Dendritic cell treated with granulocyte-macrophage colony-stimulating factor and Interleukin-4, amounts not matched to agents 40 ng/mL and 50 ng/mL, for 4 days (primary cell): ENCODE results near the gene ZNF773.
"Not testable (repeated sequence)": the region's sequence is repeated elsewhere in the genome, so short reads cannot be mapped to it uniquely, and the experiment has no call there.

Experiments used
- H3K27ac Mint-ChIP-seq: one replicate; pipeline ENCODE4 v1.8.0; 2022; ENCODE audit warnings: mild to moderate bottlenecking, mixed read lengths
- H3K27me3 Mint-ChIP-seq: one replicate; pipeline ENCODE4 v1.8.0; 2022; ENCODE audit warnings: mild to moderate bottlenecking, mixed read lengths
- H3K36me3 Mint-ChIP-seq: one replicate; pipeline ENCODE4 v1.8.0; 2022; ENCODE audit warnings: low read depth, mixed read lengths
- H3K4me1 Mint-ChIP-seq: one replicate; pipeline ENCODE4 v1.8.0; 2022; ENCODE audit warnings: low read depth, mixed read lengths
- H3K4me3 Mint-ChIP-seq: one replicate; pipeline ENCODE4 v1.8.0; 2022; ENCODE audit warnings: mild to moderate bottlenecking, moderate library complexity, mixed read lengths
- H3K9me3 Mint-ChIP-seq: one replicate; pipeline ENCODE4 v1.8.0; 2022; ENCODE audit warnings: mixed read lengths
- intact Hi-C: fragments of 100-400 bp; cut with micrococcal nuclease; formaldehyde crosslinking; loops from one replicate; pipeline ENCODE4 v1.15.0; 2022

The ZNF773 gene

DNA sequence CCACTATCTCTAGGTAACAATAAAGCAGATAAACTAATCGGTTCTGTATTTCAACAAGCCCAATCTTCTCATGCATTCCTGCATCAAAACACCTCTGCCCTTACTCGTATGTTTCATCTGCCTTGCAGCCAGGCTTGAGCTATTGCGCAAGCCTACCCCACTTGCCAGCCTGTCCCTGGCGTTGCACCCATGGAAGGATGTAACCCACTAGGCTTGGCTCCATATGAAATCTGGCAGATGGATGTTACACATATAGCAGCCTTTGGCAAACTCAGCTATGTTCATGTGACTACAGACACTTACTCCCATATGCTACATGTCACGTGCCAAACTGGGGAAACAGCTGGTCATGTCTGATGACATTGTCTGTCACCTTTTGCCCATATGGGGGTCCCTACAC is 15.5 kb downstream of the ZNF773 start:
- Mint-ChIP-seq H3K27me3 (no peaks in the 10 kb centered on the region), H3K36me3 (peaks cover 23% of the 10 kb centered on the region), H3K9me3 (peaks cover 91% of the 10 kb centered on the region), H3K27ac (no peak overlapping the region), H3K4me1 (no peaks in the 10 kb centered on the region), H3K4me3 (no peak overlapping the region)
- intact Hi-C loops = no loop called here

DNA sequence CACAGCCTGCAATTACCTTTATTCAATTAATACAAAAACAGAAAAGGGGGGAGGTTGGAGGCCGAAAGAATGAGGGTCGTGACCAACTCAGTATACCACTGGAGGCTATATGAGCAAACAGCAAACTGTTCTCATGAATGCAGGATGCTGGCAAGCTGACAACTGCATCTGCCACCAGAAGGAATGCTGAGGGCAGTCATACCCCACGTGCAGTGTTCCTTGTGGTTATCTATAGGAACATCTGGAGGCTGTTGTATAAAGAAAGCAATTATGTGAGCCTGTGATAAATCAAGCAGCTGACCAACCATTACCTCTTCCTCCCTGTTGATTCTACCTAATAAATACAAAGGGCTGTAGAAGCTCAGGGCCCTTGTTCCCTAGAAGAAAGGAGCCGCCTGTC is 18.3 kb downstream of the ZNF773 start:
- H3K27me3 Mint-ChIP-seq, H3K4me3 Mint-ChIP-seq, H3K4me1 Mint-ChIP-seq, H3K27ac Mint-ChIP-seq, intact Hi-C loops: not testable (repeated sequence)
- Mint-ChIP-seq H3K9me3 (peaks cover 85% of the 10 kb centered on the region), H3K36me3 (peaks cover 19% of the 10 kb centered on the region)

DNA sequence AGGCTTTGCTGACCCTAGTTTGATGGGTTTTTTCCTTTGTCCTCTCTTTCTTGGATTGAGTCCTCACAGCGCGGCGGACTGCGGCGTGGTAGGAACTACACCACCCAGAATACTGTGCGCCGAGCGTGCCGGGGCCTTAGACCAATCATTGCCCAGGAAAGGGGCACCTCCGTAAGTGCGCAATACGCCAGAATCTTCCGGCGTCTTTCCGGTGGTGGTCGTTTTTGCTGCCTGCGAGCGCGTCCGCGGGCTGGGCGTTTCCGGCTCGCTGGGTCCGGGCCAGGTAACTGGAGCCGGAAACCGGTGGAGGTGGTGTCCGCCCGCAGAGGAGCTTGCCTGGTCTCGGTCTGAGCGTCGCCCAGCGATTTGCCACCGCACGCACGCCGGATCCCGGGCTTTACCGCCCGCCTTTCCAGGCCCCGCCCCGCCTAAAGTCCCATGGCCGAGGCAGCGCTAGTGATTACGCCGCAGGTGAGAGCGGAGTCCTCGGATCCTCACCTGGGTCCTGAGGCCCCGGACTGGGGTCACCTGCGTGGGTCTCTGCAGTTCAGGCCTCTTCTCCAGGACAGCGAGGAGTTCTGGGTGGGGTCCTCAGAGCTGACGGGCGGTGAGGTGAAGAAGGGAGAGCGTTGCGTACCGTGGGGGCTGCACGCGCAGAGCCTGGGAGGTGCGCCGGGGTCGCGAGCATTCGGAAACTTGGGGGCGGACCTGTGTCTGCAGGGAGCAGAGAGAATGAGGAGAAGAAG is 27.6 kb downstream of the ZNF773 start, which contains the start of gene ZNF549:
Gene ZNF549 (plus strand): TSS at position 221 of the 746 bp plus-strand sequence. CDS start 218 bp downstream, at position 439.
- peaks cover 50% of the 10 kb centered on the region for H3K9me3 Mint-ChIP-seq
- intact Hi-C loops = loop anchor here (1.0 to 2.0 kb wide), 3 partner anchors 28 to 51 kb away; partner anchors contain the start of genes ZNF416, ZNF550 and ZNF773
- peak within 1 kb of the TSS; percentile 86 for H3K4me3 Mint-ChIP-seq
- H3K4me1 Mint-ChIP-seq = peaks cover 13% of the 10 kb centered on the region
- H3K27ac Mint-ChIP-seq = peak within 1 kb of the TSS; percentile 86
- H3K36me3 Mint-ChIP-seq = peaks cover 41% of the 10 kb centered on the region
- peaks cover 1% of the 10 kb centered on the region for H3K27me3 Mint-ChIP-seq

DNA sequence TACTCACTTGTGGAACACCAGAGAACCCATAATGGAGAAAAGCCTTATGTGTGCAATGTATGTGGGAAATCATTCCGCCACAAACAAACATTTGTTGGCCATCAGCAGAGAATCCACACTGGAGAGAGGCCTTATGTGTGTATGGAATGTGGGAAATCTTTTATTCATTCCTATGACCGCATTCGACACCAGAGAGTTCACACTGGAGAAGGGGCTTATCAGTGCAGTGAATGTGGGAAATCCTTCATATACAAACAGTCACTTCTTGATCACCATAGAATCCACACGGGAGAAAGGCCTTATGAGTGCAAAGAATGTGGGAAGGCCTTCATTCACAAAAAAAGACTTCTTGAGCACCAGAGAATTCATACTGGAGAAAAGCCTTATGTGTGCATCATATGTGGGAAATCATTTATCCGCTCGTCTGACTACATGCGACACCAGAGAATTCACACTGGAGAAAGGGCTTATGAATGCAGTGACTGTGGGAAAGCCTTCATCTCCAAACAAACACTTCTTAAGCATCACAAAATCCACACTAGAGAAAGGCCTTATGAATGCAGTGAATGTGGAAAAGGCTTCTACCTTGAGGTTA is 38.3 kb downstream of the ZNF773 start:
- intact Hi-C loops = no loop called here
- Mint-ChIP-seq H3K36me3 (peaks cover 100% of the 10 kb centered on the region), H3K27ac (no peak overlapping the region), H3K27me3 (no peaks in the 10 kb centered on the region), H3K4me3 (no peak overlapping the region), H3K9me3 (peaks cover 100% of the 10 kb centered on the region), H3K4me1 (no peaks in the 10 kb centered on the region)

DNA sequence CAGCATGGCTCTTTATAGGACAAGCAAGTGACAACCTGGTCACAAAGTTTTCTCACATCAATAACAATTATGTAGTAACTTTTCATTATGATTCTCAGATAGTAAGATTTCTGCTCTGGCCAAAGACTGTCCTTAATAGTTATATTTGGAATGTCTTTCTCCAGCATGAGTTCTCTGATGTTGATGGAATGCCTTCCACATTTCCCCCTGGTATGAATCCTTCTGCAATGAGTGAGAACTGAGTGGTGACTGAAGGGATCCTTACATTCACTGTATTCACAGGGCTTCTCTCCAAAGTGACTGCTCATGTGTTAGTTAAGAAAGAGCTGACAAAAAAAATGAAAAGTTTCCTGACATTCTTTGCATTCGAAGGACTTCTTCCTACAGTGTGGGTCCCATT is 46.8 kb downstream of the ZNF773 start:
- H3K4me3 Mint-ChIP-seq = no peak overlapping the region
- no peaks in the 10 kb centered on the region for H3K27me3 Mint-ChIP-seq
- no peak overlapping the region for H3K27ac Mint-ChIP-seq
- peaks cover 98% of the 10 kb centered on the region for H3K9me3 Mint-ChIP-seq
- intact Hi-C loops = no loop called here
- H3K36me3 Mint-ChIP-seq = peaks cover 97% of the 10 kb centered on the region
- H3K4me1 Mint-ChIP-seq = no peaks in the 10 kb centered on the region

DNA sequence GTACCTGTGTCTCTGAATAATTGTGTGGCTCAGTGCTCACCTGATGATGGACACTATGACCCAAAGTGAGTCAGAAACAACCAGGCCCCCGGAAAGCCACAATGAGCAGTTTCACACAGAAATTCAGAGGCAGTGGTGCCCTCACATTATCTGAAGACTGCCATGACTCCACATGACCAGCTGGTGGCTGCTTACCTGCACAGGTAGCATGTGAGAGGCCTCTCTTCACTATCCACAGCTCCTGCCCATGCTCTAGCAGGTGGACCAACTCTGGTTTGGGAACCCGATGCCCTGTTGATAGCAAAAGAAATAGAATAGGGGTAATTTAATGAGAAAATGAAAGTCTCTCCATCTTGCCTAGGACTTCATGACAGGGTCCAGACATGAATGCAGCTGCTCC is 52.7 kb downstream of the ZNF773 start:
- peaks cover 99% of the 10 kb centered on the region for H3K36me3 Mint-ChIP-seq
- intact Hi-C loops = no loop called here
- H3K27me3 Mint-ChIP-seq = no peaks in the 10 kb centered on the region
- H3K27ac Mint-ChIP-seq = no peak overlapping the region
- peaks cover 98% of the 10 kb centered on the region for H3K9me3 Mint-ChIP-seq
- no peaks in the 10 kb centered on the region for H3K4me1 Mint-ChIP-seq
- H3K4me3 Mint-ChIP-seq = no peak overlapping the region

DNA sequence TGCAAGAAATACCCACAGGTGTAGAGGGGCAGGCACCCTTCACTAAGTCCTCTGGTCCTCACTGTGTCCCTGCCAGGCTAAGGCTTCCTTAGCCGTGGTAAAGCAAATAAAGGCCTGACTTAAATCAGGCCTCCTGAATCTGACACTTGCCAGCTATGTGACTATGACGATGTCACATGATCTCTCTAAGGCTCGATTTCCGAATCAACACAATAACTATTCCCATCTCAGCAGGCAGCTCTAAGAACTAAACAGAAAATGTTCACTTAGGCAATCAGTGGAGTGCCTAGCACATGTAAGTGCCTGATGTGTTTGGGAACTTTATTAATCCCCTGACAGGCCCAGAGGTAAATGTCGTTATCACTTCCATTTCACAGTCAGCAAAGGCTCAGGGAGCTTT is 57.9 kb downstream of the ZNF773 start:
- intact Hi-C loops = loop anchor here (2.0 kb wide), 2 partner anchors 31 to 75 kb away; partner anchors contain the start of genes ZNF211 and ZNF549
- Mint-ChIP-seq H3K36me3 (peaks cover 71% of the 10 kb centered on the region), H3K27me3 (peaks cover 13% of the 10 kb centered on the region), H3K9me3 (peaks cover 81% of the 10 kb centered on the region), H3K4me3 (no peak overlapping the region), H3K27ac (no peak overlapping the region), H3K4me1 (peaks cover 23% of the 10 kb centered on the region)
